Fibroblast of villous mesenchyme (primary cell): ENCODE data around the gene RABGGTA. TPM values are rescaled to one million over a fixed set of nuclear protein-coding genes. Genes with fewer than 3 reads are reported as not detected.

Experiments
- DNase-seq: peaks from one replicate; pipeline ENCODE4 v3.0.0-alpha.2; 2010; ENCODE audit warnings: low read depth
- H3K4me3 ChIP-seq: 2 replicates; pipeline ENCODE4 v1.5.1; 2011; ENCODE audit warnings: low read depth, mild to moderate bottlenecking, low read length
- CTCF ChIP-seq: IDR thresholded peaks from 2 replicates; pipeline ENCODE4 v1.5.1; 2012; ENCODE audit warnings: low read depth, mild to moderate bottlenecking, low read length; ENCODE audit not compliant: insufficient read depth
- total RNA-seq: library from RNA; depleted of rRNA; stranded (reverse); fragments of >200 nt; gene quantifications from 2 replicates; pipeline ENCODE4 v1.2.3, GENCODE V29; 2012

The RABGGTA gene
- total RNA-seq, 1 donor: 28.1 TPM

- no peak for DNase-seq
- TF ChIP-seq CTCF: no peak
- no peak overlapping the region for H3K4me3 ChIP-seq
Observed at GRCh38 chr14:24292118-24292807, 20.9 kb upstream of the RABGGTA start.

GRCh38 chr14:24291446-24292117, 20.2 kb upstream of the RABGGTA start:
- TF ChIP-seq CTCF: no peak
- DNase-seq: no peak
- H3K4me3 ChIP-seq: no peak overlapping the region

DNA sequence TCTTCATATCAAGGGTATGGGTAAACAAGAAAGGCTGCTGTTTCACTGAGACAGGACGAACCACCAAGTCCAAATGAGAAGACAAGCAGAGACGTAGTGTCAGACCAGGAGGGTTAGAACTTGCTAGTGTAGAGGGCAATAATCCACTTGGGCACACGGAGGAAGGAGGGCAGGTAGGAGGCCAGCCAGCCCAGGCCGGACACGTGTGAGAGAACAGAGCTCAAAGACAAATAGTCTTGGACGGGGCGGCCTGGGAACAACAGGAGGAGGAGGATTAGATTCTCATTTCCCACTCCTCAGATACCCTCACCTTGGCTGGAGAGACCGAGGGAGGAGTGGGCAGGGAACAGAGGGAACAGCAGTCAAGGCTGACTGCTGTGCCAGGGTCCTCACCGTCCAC, 19.3 kb upstream of the RABGGTA start:
- no peak for TF ChIP-seq CTCF
- DNase-seq: no peak
- H3K4me3 ChIP-seq: no peak overlapping the region

DNA sequence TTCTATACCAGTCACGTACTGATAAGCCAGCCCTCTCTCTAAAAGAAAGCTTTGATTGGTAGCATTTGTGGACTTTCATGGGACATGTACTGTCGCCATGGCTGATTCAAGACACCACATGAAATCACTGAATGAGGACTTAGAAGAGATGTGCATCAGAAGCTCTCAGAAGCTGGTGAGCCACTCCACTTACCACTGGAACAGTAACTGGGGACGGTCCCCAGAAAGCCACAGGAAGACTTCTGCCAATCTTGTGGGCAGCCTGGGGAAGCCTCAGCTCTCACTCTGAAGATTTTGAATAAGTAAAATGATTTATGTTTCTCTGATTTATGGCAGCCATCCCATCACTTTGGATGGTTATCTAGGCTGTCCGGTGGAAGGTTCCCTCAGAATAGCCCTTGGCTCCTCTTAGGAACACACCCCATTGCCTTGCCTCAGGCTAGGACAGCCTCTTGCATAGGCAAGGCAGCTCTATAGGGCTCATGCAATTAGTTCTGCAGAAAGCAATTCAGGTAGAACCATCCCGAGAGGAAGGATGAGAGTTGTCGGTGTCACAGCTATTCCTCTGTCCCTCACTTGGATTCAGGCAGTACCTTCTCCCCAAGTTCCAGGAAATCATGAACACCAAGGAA, 18.4 kb upstream of the RABGGTA start:
- TF ChIP-seq CTCF: no peak
- no peak for DNase-seq
- H3K4me3 ChIP-seq: no peak overlapping the region

DNA sequence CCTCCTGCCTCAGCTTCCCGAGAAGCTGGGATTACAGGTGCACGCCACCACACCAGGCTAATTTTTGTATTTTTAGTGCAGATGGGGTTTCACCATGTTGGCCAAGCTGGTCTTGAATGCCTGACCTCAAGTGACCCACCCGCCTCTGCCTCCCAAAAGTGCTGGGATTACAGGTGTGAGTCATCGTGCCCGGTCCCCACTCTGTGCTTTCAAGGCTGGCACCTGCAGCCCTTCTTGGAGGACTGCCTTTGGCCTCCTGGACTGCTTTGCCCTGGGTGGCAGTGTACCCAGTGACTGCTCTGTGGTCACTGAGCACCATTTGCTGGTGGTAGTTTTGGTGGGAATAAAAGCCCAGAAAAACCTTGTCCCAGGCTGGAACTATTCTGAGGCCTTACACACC, 15.6 kb upstream of the RABGGTA start:
- TF ChIP-seq CTCF: no peak
- H3K4me3 ChIP-seq: no peak overlapping the region
- no peak for DNase-seq

GRCh38 chr14:24285351-24285750, 14.0 kb upstream of the RABGGTA start:
- H3K4me3 ChIP-seq: no peak overlapping the region
- no peak for TF ChIP-seq CTCF
- no peak for DNase-seq
